HepG2 (cell line): ENCODE measurements around the gene SPATA25. TPM values are rescaled to one million over a fixed set of nuclear protein-coding genes. Genes with fewer than 3 reads are reported as not detected.
A peak's percentile ranks its signal among the peaks of the same experiment; 100 is the strongest.

Experiments used
- DBP ChIP-seq: sonication (generic); formaldehyde crosslinking; IDR thresholded peaks from 2 replicates; pipeline ENCODE4 v1.4.0; 2020; ENCODE audit warnings: missing genetic modification reagents; ENCODE audit errors: not compliant biosample characterization
- EP300 ChIP-seq, 3 experiments: sonication (generic) in 1 of 3; formaldehyde crosslinking in 1 of 3; IDR thresholded peaks; 2 replicates each; pipeline versions ENCODE4 v1.5.1 to v1.6.1; 2011 to 2020; ENCODE audit warnings: low read depth in 2 of 3, low read length in 2 of 3, borderline replicate concordance in 1 of 3, improper control_type of control experiment in 1 of 3, mild to moderate bottlenecking in 1 of 3, missing genetic modification reagents in 1 of 3, moderate library complexity in 1 of 3
- KLF12 ChIP-seq: sonication (generic); formaldehyde crosslinking; IDR thresholded peaks from 2 replicates; pipeline ENCODE4 v1.4.0; 2020; ENCODE audit warnings: missing genetic modification reagents, borderline replicate concordance
- MYPOP ChIP-seq: sonication (generic); formaldehyde crosslinking; IDR thresholded peaks from 2 replicates; pipeline ENCODE4 v1.8.1; 2023; ENCODE audit warnings: mild to moderate bottlenecking, moderate library complexity, missing genetic modification reagents
- NFKB2 ChIP-seq: sonication (generic); formaldehyde crosslinking; IDR thresholded peaks from 2 replicates; pipeline ENCODE4 v1.4.0; 2020; ENCODE audit warnings: missing genetic modification reagents, borderline replicate concordance
- SAFB2 ChIP-seq: sonication (generic); formaldehyde crosslinking; IDR thresholded peaks from 2 replicates; pipeline ENCODE4 v1.5.1; 2020; ENCODE audit warnings: missing genetic modification reagents, low read depth, mild to moderate bottlenecking, borderline replicate concordance
- SCMH1 ChIP-seq: sonication (generic); formaldehyde crosslinking; IDR thresholded peaks from 2 replicates; pipeline ENCODE4 v1.9.0; 2021; ENCODE audit warnings: missing genetic modification reagents, mild to moderate bottlenecking, borderline replicate concordance
- SIN3B ChIP-seq: fragments of 150-350 bp; IDR thresholded peaks from 2 replicates; pipeline ENCODE4 v1.6.1; 2014; ENCODE audit warnings: low read length
- TAF1 ChIP-seq: sonication (generic); formaldehyde crosslinking; IDR thresholded peaks from 2 replicates; pipeline ENCODE4 v1.4.0; 2020; ENCODE audit warnings: missing genetic modification reagents
- ZNF549 ChIP-seq: sonication (generic); formaldehyde crosslinking; IDR thresholded peaks from 2 replicates; pipeline ENCODE4 v1.5.0; 2020; ENCODE audit warnings: missing genetic modification reagents
- ZNF646 ChIP-seq: sonication (generic); formaldehyde crosslinking; IDR thresholded peaks from 2 replicates; pipeline ENCODE4 v1.9.0; 2021; ENCODE audit warnings: mild to moderate bottlenecking, missing genetic modification reagents
- ZNF776 ChIP-seq: sonication (generic); formaldehyde crosslinking; IDR thresholded peaks from 2 replicates; pipeline ENCODE4 v1.4.0; 2020; ENCODE audit warnings: mild to moderate bottlenecking, missing genetic modification reagents
- polyA plus RNA-seq, 8 experiments: library from polyadenylated mRNA; depleted of rRNA in 3 of 8; stranded (reverse) in 7 of 8; unstranded in 1 of 8; fragments of >200 nt; fragmentation: Illumina TruSeq in 4 of 8; extraction: Trizol in 4 of 8; gene quantifications; 2 replicates each; pipeline versions ENCODE4 v1.2.1 to v1.2.3, GENCODE V29; 2011 to 2016; ENCODE audit warnings: low read depth in 4 of 8, missing spikeins in 1 of 8, mixed read lengths in 1 of 8; ENCODE audit not compliant: insufficient read depth in 1 of 8
- total RNA-seq, 5 experiments: library from RNA; depleted of rRNA; stranded (reverse); fragments of >200 nt; fragmentation: Illumina TruSeq; extraction: Trizol; gene quantifications; 2 replicates each; pipeline ENCODE4 v1.2.3, GENCODE V29; 2016; ENCODE audit warnings: low read depth in 1 of 5
- TF ChIP-seq, protein P1 (sequence below): sonication (generic); formaldehyde crosslinking; IDR thresholded peaks from 2 replicates; pipeline ENCODE4 v1.8.1; 2023; ENCODE audit warnings: missing genetic modification reagents, mild to moderate bottlenecking, borderline replicate concordance
- TF ChIP-seq, protein P2 (sequence below): IDR thresholded peaks from 2 replicates; pipeline ENCODE4 v1.6.1; 2018; ENCODE audit warnings: missing genetic modification reagents, mild to moderate bottlenecking, missing compliant biosample characterization
- TF ChIP-seq, protein P3 (sequence below): sonication (generic); formaldehyde crosslinking; IDR thresholded peaks from 2 replicates; pipeline ENCODE4 v1.4.0; 2020; ENCODE audit warnings: missing genetic modification reagents

The SPATA25 gene
- total and polyA plus RNA-seq, 2 of the 13 experiments (the other 11 are each of a cell fraction or from before 2014, with no cell fraction given): 4.8 to 7.6 TPM

DNA sequence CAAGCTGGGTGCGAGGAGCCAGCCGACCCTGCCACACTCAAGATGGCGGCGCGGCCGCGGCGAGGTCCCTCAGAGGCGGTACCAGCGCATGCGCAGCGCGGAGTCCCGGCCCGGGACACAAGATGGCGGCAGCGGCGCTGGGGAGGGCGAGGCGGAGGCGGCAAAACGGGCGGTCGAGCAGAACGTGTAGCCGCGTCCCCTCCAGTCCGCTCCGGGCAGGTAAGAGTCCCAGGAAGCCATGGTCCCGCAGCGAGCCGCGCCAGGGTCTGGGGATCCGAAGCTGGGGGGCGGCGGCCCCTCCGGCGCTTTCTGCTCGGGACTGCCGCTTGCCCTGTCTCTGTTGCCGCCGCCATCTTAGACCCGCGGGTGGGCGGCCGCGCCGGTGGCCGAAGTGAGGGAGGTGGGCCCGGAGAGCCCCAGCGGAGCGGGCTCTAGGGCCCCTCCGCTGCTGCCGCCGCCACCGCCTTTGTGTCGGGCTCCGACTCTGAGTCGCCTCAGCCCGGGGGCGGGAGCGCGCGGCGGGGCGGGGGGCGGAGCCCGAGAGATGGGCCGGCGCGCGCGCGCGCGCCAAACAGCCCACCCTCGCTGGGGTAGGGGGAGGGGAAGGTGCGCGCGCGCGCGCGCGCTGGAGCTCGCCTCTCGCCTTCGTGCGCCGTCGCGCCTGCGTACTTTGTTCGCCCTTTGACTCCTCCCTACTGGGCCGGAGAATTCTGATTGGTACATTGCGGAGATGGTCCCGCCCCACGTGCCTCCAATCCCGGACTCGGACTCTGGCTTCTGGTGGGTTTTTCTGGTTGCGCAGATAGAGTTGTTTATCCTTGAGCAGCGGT, 47.4 kb upstream of the SPATA25 start, which contains the start of gene PCIF1 (continued):
- peak; percentile 75; the same call in 1 of the 2 replicates for TF ChIP-seq ZNF646 (CRISPR knock-in tag)
- TF ChIP-seq SCMH1 (CRISPR knock-in tag): no peak
- TF ChIP-seq SAFB2 (CRISPR knock-in tag): peak; percentile 98
- TF ChIP-seq TAF1: peak; percentile 100
- peak; percentile 46; the same call in 1 of the 2 replicates for TF ChIP-seq KLF12
- TF ChIP-seq, protein P1, sequence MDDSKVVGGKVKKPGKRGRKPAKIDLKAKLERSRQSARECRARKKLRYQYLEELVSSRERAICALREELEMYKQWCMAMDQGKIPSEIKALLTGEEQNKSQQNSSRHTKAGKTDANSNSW (CRISPR knock-in tag): peak; percentile 68; the same call in 1 of the 2 replicates
- TF ChIP-seq, protein P2, sequence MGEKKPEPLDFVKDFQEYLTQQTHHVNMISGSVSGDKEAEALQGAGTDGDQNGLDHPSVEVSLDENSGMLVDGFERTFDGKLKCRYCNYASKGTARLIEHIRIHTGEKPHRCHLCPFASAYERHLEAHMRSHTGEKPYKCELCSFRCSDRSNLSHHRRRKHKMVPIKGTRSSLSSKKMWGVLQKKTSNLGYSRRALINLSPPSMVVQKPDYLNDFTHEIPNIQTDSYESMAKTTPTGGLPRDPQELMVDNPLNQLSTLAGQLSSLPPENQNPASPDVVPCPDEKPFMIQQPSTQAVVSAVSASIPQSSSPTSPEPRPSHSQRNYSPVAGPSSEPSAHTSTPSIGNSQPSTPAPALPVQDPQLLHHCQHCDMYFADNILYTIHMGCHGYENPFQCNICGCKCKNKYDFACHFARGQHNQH (CRISPR knock-in tag): peak; percentile 81
- peak in 1 of 2 experiments; percentile 23; a peak in 3 of 4 replicates for TF ChIP-seq EP300 (IDR thresholded peaks at IDR 0.05; ENCODE audit: low read depth in 2 of 2, low read length in 2 of 2)
- peak; percentile 61; the same call in 1 of the 2 replicates for TF ChIP-seq EP300 (CRISPR knock-in tag; IDR thresholded peaks at IDR 0.05; ENCODE audit: borderline replicate concordance)
- TF ChIP-seq ZNF776 (CRISPR knock-in tag): peak; percentile 99
- TF ChIP-seq, protein P3, sequence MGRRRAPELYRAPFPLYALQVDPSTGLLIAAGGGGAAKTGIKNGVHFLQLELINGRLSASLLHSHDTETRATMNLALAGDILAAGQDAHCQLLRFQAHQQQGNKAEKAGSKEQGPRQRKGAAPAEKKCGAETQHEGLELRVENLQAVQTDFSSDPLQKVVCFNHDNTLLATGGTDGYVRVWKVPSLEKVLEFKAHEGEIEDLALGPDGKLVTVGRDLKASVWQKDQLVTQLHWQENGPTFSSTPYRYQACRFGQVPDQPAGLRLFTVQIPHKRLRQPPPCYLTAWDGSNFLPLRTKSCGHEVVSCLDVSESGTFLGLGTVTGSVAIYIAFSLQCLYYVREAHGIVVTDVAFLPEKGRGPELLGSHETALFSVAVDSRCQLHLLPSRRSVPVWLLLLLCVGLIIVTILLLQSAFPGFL: no peak
- peak; percentile 94 for TF ChIP-seq NFKB2 (CRISPR knock-in tag)
- no peak for TF ChIP-seq DBP (CRISPR knock-in tag)
- TF ChIP-seq MYPOP (CRISPR knock-in tag): peak; percentile 92
- TF ChIP-seq SIN3B: peak; percentile 67; the same call in 1 of the 2 replicates
- TF ChIP-seq ZNF549 (CRISPR knock-in tag): no peak
